Keratinocyte (primary cell): Measurements from ENCODE around the gene GPC5.

ENCODE experiments used
- CTCF ChIP-seq, 3 experiments: IDR thresholded peaks in 1 of 3; conservative IDR thresholded peaks in 1 of 3; optimal IDR thresholded peaks in 1 of 3; 2 replicates in 2 of 3; 3 replicates in 1 of 3; pipeline versions ENCODE3 to v1.5.1; 2011; ENCODE audit warnings: low read length in 3 of 3, mild to moderate bottlenecking in 3 of 3, moderate library complexity in 2 of 3, control low read depth in 1 of 3, inconsistent platforms in 1 of 3; ENCODE audit not compliant: insufficient read depth in 2 of 3; ENCODE audit errors: extremely low read depth in 1 of 3
- EZH2 ChIP-seq: IDR thresholded peaks from one replicate; pipeline ENCODE4 v1.6.1; 2012; ENCODE audit warnings: inconsistent platforms, mild to moderate bottlenecking, low read length, moderate library complexity

- TF ChIP-seq CTCF (optimal IDR thresholded peaks at IDR 0.05 in 1 of 3, IDR thresholded peaks at IDR 0.05 in 1 of 3, conservative IDR thresholded peaks at IDR 0.05 in 1 of 3; ENCODE audit: extremely low read depth in 1 of 3, insufficient read depth in 2 of 3, low read length in 3 of 3) (no peak), EZH2 (no peak)
Measured at GRCh38 chr13:91526543-91527033, 128.2 kb downstream of the GPC5 start.
